Peyer's patch (tissue), 4 donors: ENCODE data around the gene C1QC. TPM values are rescaled to one million over a fixed set of nuclear protein-coding genes. Genes with fewer than 3 reads are reported as not detected.

Source experiments
- DNase-seq, 3 donors: peaks; one replicate each; pipeline ENCODE4 v3.0.0-alpha.2; 2017 to 2019
- H3K27ac ChIP-seq, 4 donors: fragments of 200-600 bp; sonication (generic); one replicate each; pipeline ENCODE4 v1.5.1; 2016 to 2019
- H3K27me3 ChIP-seq, 2 donors: fragments of 200-600 bp; sonication (generic); one replicate each; pipeline ENCODE4 v1.5.1; 2019
- H3K36me3 ChIP-seq, 3 donors: fragments of 200-600 bp; sonication (generic); one replicate each; pipeline ENCODE4 v1.5.1; 2016 to 2019
- H3K4me1 ChIP-seq, 4 donors: fragments of 200-600 bp; sonication (generic); one replicate each; pipeline ENCODE4 v1.5.1; 2016 to 2019
- H3K4me3 ChIP-seq, 4 donors: fragments of 200-600 bp; sonication (generic); 1 replicate in 3 of 4; 2 replicates in 1 of 4; pipeline ENCODE4 v1.5.1; 2016 to 2019; ENCODE audit warnings: mild to moderate bottlenecking in 1 of 4
- H3K9me3 ChIP-seq, 4 donors: fragments of 200-600 bp; sonication (generic); one replicate each; pipeline ENCODE4 v1.5.1; 2016 to 2019; ENCODE audit warnings: mild to moderate bottlenecking in 1 of 4
- CTCF ChIP-seq, 6 experiments: fragments of 450-650 bp in 4 of 6; fragments of 200-600 bp in 2 of 6; sonication (generic) in 1 of 6; IDR thresholded peaks; one replicate each; pipeline ENCODE4 v1.5.1; 2017 to 2019; ENCODE audit warnings: antibody characterized with exemption in 6 of 6, mild to moderate bottlenecking in 3 of 6, moderate library complexity in 1 of 6
- POLR2A ChIP-seq, 2 donors: fragments of 450-650 bp; IDR thresholded peaks; one replicate each; pipeline ENCODE4 v1.5.1; 2017; ENCODE audit warnings: antibody characterized with exemption in 2 of 2, mild to moderate bottlenecking in 2 of 2, moderate library complexity in 2 of 2
- total RNA-seq, 4 donors: library from RNA; depleted of rRNA; stranded (reverse); fragments of >200 nt; gene quantifications; one replicate each; pipeline ENCODE4 v1.1.0, GENCODE V29; 2016

C1QC gene
- total RNA-seq, 4 donors from 2014 or later, result 30.1 to 85.0 (median 50.0) TPM

GRCh38 chr1:22646384-22646783 is 3.0 kb downstream of the C1QC start:
- no peak for TF ChIP-seq CTCF (IDR thresholded peaks at IDR 0.05)
- no peak for TF ChIP-seq POLR2A (IDR thresholded peaks at IDR 0.05)
- DNase-seq, result no peak

GRCh38 chr1:22650089-22650693 is 6.8 kb downstream of the C1QC start:
- Histone ChIP-seq H3K36me3 (no peaks in the 10 kb centered on the region), H3K9me3 (no peaks in the 10 kb centered on the region), H3K4me3 (no peak overlapping the region), H3K27me3 (no peaks in the 10 kb centered on the region), H3K27ac (no peak overlapping the region), H3K4me1 (no peaks in the 10 kb centered on the region)
- TF ChIP-seq CTCF (IDR thresholded peaks at IDR 0.05), result no peak
- TF ChIP-seq POLR2A (IDR thresholded peaks at IDR 0.05), result no peak
- DNase-seq, result no peak

More at GRCh38 chr1:22646384-22646783, 3.0 kb downstream of the C1QC start:
- H3K27ac ChIP-seq, result peak overlapping the region in 1 of 4 donors; percentile 22
- H3K27me3 ChIP-seq, result no peaks in the 10 kb centered on the region
- H3K4me3 ChIP-seq, result peak overlapping the region in 1 of 4 donors; percentile 31
- H3K9me3 ChIP-seq, result no peaks in the 10 kb centered on the region
- H3K4me1 ChIP-seq, result no peaks in the 10 kb centered on the region
- no peaks in the 10 kb centered on the region for H3K36me3 ChIP-seq

- no peak for TF ChIP-seq POLR2A (IDR thresholded peaks at IDR 0.05)
- no peak for TF ChIP-seq CTCF (IDR thresholded peaks at IDR 0.05)
- no peak overlapping the region for H3K27ac ChIP-seq
- no peak overlapping the region for H3K4me3 ChIP-seq
- no peaks in the 10 kb centered on the region for H3K36me3 ChIP-seq
- no peaks in the 10 kb centered on the region for H3K9me3 ChIP-seq
- no peak for DNase-seq
- H3K27me3 ChIP-seq, result no peaks in the 10 kb centered on the region
- no peaks in the 10 kb centered on the region for H3K4me1 ChIP-seq
Observed at GRCh38 chr1:22651941-22652856, 8.8 kb downstream of the C1QC start.

GRCh38 chr1:22652881-22653316 is 9.5 kb downstream of the C1QC start, which contains the start of gene C1QB:
C1QB (plus strand) TSS chr1:22653236; CDS start chr1:22659463, 6,227 bp downstream.
- DNase-seq, result peak in 1 of 3 donors; percentile 55
- H3K4me1 ChIP-seq, result no peaks in the 10 kb centered on the region
- no peaks in the 10 kb centered on the region for H3K36me3 ChIP-seq
- H3K4me3 ChIP-seq, result peak within 1 kb of the TSS in 2 of 4 donors; percentile 20 to 25
- H3K27me3 ChIP-seq, result no peaks in the 10 kb centered on the region
- TF ChIP-seq CTCF (IDR thresholded peaks at IDR 0.05) (no peak), POLR2A (IDR thresholded peaks at IDR 0.05) (no peak)
- peak within 1 kb of the TSS in 2 of 4 donors; percentile 30 to 48 for H3K27ac ChIP-seq
- H3K9me3 ChIP-seq, result no peaks in the 10 kb centered on the region

- TF ChIP-seq CTCF (IDR thresholded peaks at IDR 0.05) (no peak), POLR2A (IDR thresholded peaks at IDR 0.05) (no peak)
- Histone ChIP-seq H3K27ac (no peak overlapping the region), H3K4me3 (peak overlapping the region in 2 of 4 donors; percentile 7 to 20), H3K9me3 (no peaks in the 10 kb centered on the region), H3K4me1 (no peaks in the 10 kb centered on the region), H3K36me3 (no peaks in the 10 kb centered on the region), H3K27me3 (no peaks in the 10 kb centered on the region)
- no peak for DNase-seq
Observed at GRCh38 chr1:22654692-22655091, 11.3 kb downstream of the C1QC start.
